ENCODE measurements around the gene LRRC4B. TPM values are rescaled to one million over a fixed set of nuclear protein-coding genes. Genes with fewer than 3 reads are reported as not detected.

The LRRC4B gene
- total and polyA plus RNA-seq, 2 of the 13 experiments (the other 11 are each of a cell fraction or from before 2014, with no cell fraction given), result not detected

GRCh38 chr19:50537306-50537685 is 30.9 kb downstream of the LRRC4B start (continued):
- no peak for TF ChIP-seq ZNF761 (CRISPR knock-in tag; conservative IDR thresholded peaks at IDR 0.05)

GRCh38 chr19:50536662-50537305 is 31.5 kb downstream of the LRRC4B start:
- DNase-seq (ENCODE audit: low spot score) (no peak), FAIRE-seq (no peak), ATAC-seq (no peak; the same call in 1 of the 3 replicates)
- POLR2A ChIA-PET, result no interaction called here
- intact Hi-C loops (cut with micrococcal nuclease; ENCODE audit: unreplicated experiment), result no loop called here
- Histone ChIP-seq H3K27ac (ENCODE audit: extremely low read length, insufficient read depth, low read length) (no peak overlapping the region), H3K9me3 (ENCODE audit: low read length) (no peaks in the 10 kb centered on the region), H3K79me2 (ENCODE audit: insufficient read depth, low read length) (no peaks in the 10 kb centered on the region), H3K36me3 (replicated peaks in 1 of 2; ENCODE audit: control insufficient read depth in 1 of 2, insufficient read depth in 2 of 2, low read length in 2 of 2) (no peaks in the 10 kb centered on the region), H3K4me3 (replicated peaks in 1 of 3; ENCODE audit: insufficient read depth in 1 of 3, low read depth in 2 of 3, low read length in 3 of 3) (no peak overlapping the region), H2AFZ (ENCODE audit: low read length) (no peak overlapping the region), H3K4me1 (ENCODE audit: insufficient read depth, low read length) (no peaks in the 10 kb centered on the region), H3K27me3 (ENCODE audit: control insufficient read depth in 1 of 2, insufficient read depth in 2 of 2, low read length in 2 of 2) (peaks cover 0 to 11% of the 10 kb centered on the region in 2 experiments; a peak in 1 of 5 replicates), H4K20me1 (ENCODE audit: insufficient read depth, low read length) (no peaks in the 10 kb centered on the region), H3K9ac (ENCODE audit: insufficient read depth, low read depth, low read length) (no peak overlapping the region), H3K4me2 (ENCODE audit: low read depth, low read length) (no peak overlapping the region)
- WGBS (ENCODE audit: low lambda C conversion rate), result 67% methylated on average over 12 of the region's 16 CpGs
- no TSS peak for BruUV-seq (replicated peaks)
- in situ Hi-C loops (cut with HindIII; ENCODE audit: extremely low pct_ligation_motif_present, low pct_unique_long_range_greater_than_20kb), result no loop called here
- CTCF ChIA-PET (ENCODE audit: low intra/inter-chr PET ratio, low total read pairs), result interaction anchor here (1.5 to 2.0 kb wide), 3 partner anchors 20 to 247 kb away, joined by 4 to 14 read pairs (median 9); no protein-coding TSS in a partner anchor
- no peak for TF ChIP-seq ETV6 (CRISPR knock-in tag; conservative IDR thresholded peaks at IDR 0.05)
- no peak for TF ChIP-seq ARID3A (IDR thresholded peaks at IDR 0.05; ENCODE audit: low read depth, low read length)
- no peak for TF ChIP-seq HIC2 (CRISPR knock-in tag; IDR thresholded peaks at IDR 0.05; ENCODE audit: low read depth)
- no peak for TF ChIP-seq ATAD3A (CRISPR knock-in tag; IDR thresholded peaks at IDR 0.05)
- TF ChIP-seq HOXA9 (CRISPR knock-in tag; IDR thresholded peaks at IDR 0.05; ENCODE audit: borderline replicate concordance), result no peak
- TF ChIP-seq MAF1 (CRISPR knock-in tag; IDR thresholded peaks at IDR 0.05; ENCODE audit: borderline replicate concordance), result no peak
- TF ChIP-seq CENPT (CRISPR knock-in tag; IDR thresholded peaks at IDR 0.05; ENCODE audit: low read depth), result no peak
- no peak for TF ChIP-seq ZNF317 (CRISPR knock-in tag; IDR thresholded peaks at IDR 0.05)
- no peak for TF ChIP-seq ZNF256 (CRISPR knock-in tag; conservative IDR thresholded peaks at IDR 0.05)
- no peak for TF ChIP-seq ZNF530 (CRISPR knock-in tag; IDR thresholded peaks at IDR 0.05; ENCODE audit: low read depth)
- no peak for TF ChIP-seq MBD4 (IDR thresholded peaks at IDR 0.05; ENCODE audit: borderline replicate concordance, low read length)
- TF ChIP-seq AHR (CRISPR knock-in tag; IDR thresholded peaks at IDR 0.05), result no peak
- no peak for TF ChIP-seq NFKB2 (CRISPR knock-in tag; IDR thresholded peaks at IDR 0.05; ENCODE audit: borderline replicate concordance)
- TF ChIP-seq ZNF550 (CRISPR knock-in tag; IDR thresholded peaks at IDR 0.05; ENCODE audit: borderline replicate concordance), result no peak
- no peak for TF ChIP-seq GLMP (CRISPR knock-in tag; IDR thresholded peaks at IDR 0.05; ENCODE audit: borderline replicate concordance)
- no peak for TF ChIP-seq GATAD2A (CRISPR knock-in tag; IDR thresholded peaks at IDR 0.05)

Data from HepG2 (cell line).